Peyer's patch (tissue), 4 donors: Measurements from ENCODE around the gene RABAC1. TPM values are rescaled to one million over a fixed set of nuclear protein-coding genes. Genes with fewer than 3 reads are reported as not detected.

Experiments
- DNase-seq, 3 donors: peaks; one replicate each; pipeline ENCODE4 v3.0.0-alpha.2; 2017 to 2019
- H3K27ac ChIP-seq, 4 donors: fragments of 200-600 bp; sonication (generic); one replicate each; pipeline ENCODE4 v1.5.1; 2016 to 2019
- H3K27me3 ChIP-seq, 2 donors: fragments of 200-600 bp; sonication (generic); one replicate each; pipeline ENCODE4 v1.5.1; 2019
- H3K36me3 ChIP-seq, 3 donors: fragments of 200-600 bp; sonication (generic); one replicate each; pipeline ENCODE4 v1.5.1; 2016 to 2019
- H3K4me1 ChIP-seq, 4 donors: fragments of 200-600 bp; sonication (generic); one replicate each; pipeline ENCODE4 v1.5.1; 2016 to 2019
- H3K4me3 ChIP-seq, 4 donors: fragments of 200-600 bp; sonication (generic); 1 replicate in 3 of 4; 2 replicates in 1 of 4; pipeline ENCODE4 v1.5.1; 2016 to 2019; ENCODE audit warnings: mild to moderate bottlenecking in 1 of 4
- H3K9me3 ChIP-seq, 4 donors: fragments of 200-600 bp; sonication (generic); one replicate each; pipeline ENCODE4 v1.5.1; 2016 to 2019; ENCODE audit warnings: mild to moderate bottlenecking in 1 of 4
- CTCF ChIP-seq, 6 experiments: fragments of 450-650 bp in 4 of 6; fragments of 200-600 bp in 2 of 6; sonication (generic) in 1 of 6; IDR thresholded peaks; one replicate each; pipeline ENCODE4 v1.5.1; 2017 to 2019; ENCODE audit warnings: antibody characterized with exemption in 6 of 6, mild to moderate bottlenecking in 3 of 6, moderate library complexity in 1 of 6
- POLR2A ChIP-seq, 2 donors: fragments of 450-650 bp; IDR thresholded peaks; one replicate each; pipeline ENCODE4 v1.5.1; 2017; ENCODE audit warnings: antibody characterized with exemption in 2 of 2, mild to moderate bottlenecking in 2 of 2, moderate library complexity in 2 of 2
- total RNA-seq, 4 donors: library from RNA; depleted of rRNA; stranded (reverse); fragments of >200 nt; gene quantifications; one replicate each; pipeline ENCODE4 v1.1.0, GENCODE V29; 2016

Gene RABAC1
- total RNA-seq, 4 donors from 2014 or later = 81.7 to 146 (median 124) TPM

GRCh38 chr19:41936416-41936850 is 22.7 kb downstream of the RABAC1 start:
- Histone ChIP-seq H3K4me3 (no peak overlapping the region), H3K27me3 (peaks cover 0 to 25% of the 10 kb centered on the region in 2 donors), H3K4me1 (peaks cover 0 to 32% (median 12%) of the 10 kb centered on the region in 4 donors), H3K27ac (no peak overlapping the region), H3K36me3 (no peaks in the 10 kb centered on the region), H3K9me3 (no peaks in the 10 kb centered on the region)
- no peak for TF ChIP-seq POLR2A (IDR thresholded peaks at IDR 0.05)
- no peak for TF ChIP-seq CTCF (IDR thresholded peaks at IDR 0.05)
- no peak for DNase-seq

GRCh38 chr19:41935760-41936415 is 23.2 kb downstream of the RABAC1 start:
- H3K4me3 ChIP-seq = no peak overlapping the region
- no peak for DNase-seq
- peaks cover 0 to 29% of the 10 kb centered on the region in 2 donors for H3K27me3 ChIP-seq
- H3K9me3 ChIP-seq = no peaks in the 10 kb centered on the region
- TF ChIP-seq POLR2A (IDR thresholded peaks at IDR 0.05) (no peak), CTCF (IDR thresholded peaks at IDR 0.05) (no peak)
- H3K4me1 ChIP-seq = peaks cover 0 to 27% (median 7%) of the 10 kb centered on the region in 4 donors
- H3K27ac ChIP-seq = no peak overlapping the region
- no peaks in the 10 kb centered on the region for H3K36me3 ChIP-seq

GRCh38 chr19:41934849-41935374 is 24.2 kb downstream of the RABAC1 start:
- H3K4me1 ChIP-seq = peaks cover 0 to 17% (median 6%) of the 10 kb centered on the region in 4 donors
- peaks cover 0 to 21% of the 10 kb centered on the region in 2 donors for H3K27me3 ChIP-seq
- H3K4me3 ChIP-seq = no peak overlapping the region
- H3K27ac ChIP-seq = no peak overlapping the region
- no peaks in the 10 kb centered on the region for H3K36me3 ChIP-seq
- peak; percentile 78 to 90 (median 85) for DNase-seq
- H3K9me3 ChIP-seq = no peaks in the 10 kb centered on the region
- TF ChIP-seq CTCF (IDR thresholded peaks at IDR 0.05) = peak; percentile 67 to 89 (median 80)
- no peak for TF ChIP-seq POLR2A (IDR thresholded peaks at IDR 0.05)

GRCh38 chr19:41933693-41934426 is 25.3 kb downstream of the RABAC1 start:
- Histone ChIP-seq H3K36me3 (no peaks in the 10 kb centered on the region), H3K27me3 (peaks cover 0 to 24% of the 10 kb centered on the region in 2 donors), H3K27ac (no peak overlapping the region), H3K4me3 (no peak overlapping the region), H3K4me1 (peaks cover 0 to 23% (median 13%) of the 10 kb centered on the region in 4 donors), H3K9me3 (no peaks in the 10 kb centered on the region)
- TF ChIP-seq POLR2A (IDR thresholded peaks at IDR 0.05) = no peak
- no peak for TF ChIP-seq CTCF (IDR thresholded peaks at IDR 0.05)
- no peak for DNase-seq

- no peaks in the 10 kb centered on the region for H3K36me3 ChIP-seq
These were observed 26.3 kb downstream of the RABAC1 start for GRCh38 chr19:41932720-41933332.

More at GRCh38 chr19:41932720-41933332, 26.3 kb downstream of the RABAC1 start:
- Histone ChIP-seq H3K9me3 (no peaks in the 10 kb centered on the region), H3K4me3 (no peak overlapping the region), H3K27ac (no peak overlapping the region), H3K4me1 (peaks cover 0 to 34% (median 15%) of the 10 kb centered on the region in 4 donors), H3K27me3 (peaks cover 0 to 26% of the 10 kb centered on the region in 2 donors)
- no peak for TF ChIP-seq CTCF (IDR thresholded peaks at IDR 0.05)
- no peak for TF ChIP-seq POLR2A (IDR thresholded peaks at IDR 0.05)
- DNase-seq = no peak
